HG03520 (cell line): Measurements from ENCODE around the gene IKZF3.
"Not testable (repeated sequence)": the region's sequence is repeated elsewhere in the genome, so short reads cannot be mapped to it uniquely, and the experiment has no call there.

Experiments
- ATAC-seq: cut with Tn5 transposase; IDR thresholded peaks from one replicate; pipeline ENCODE4 v1.9.1; 2021; ENCODE audit warnings: mild to moderate bottlenecking, moderate library complexity; ENCODE audit not compliant: unreplicated experiment

Gene IKZF3

DNA sequence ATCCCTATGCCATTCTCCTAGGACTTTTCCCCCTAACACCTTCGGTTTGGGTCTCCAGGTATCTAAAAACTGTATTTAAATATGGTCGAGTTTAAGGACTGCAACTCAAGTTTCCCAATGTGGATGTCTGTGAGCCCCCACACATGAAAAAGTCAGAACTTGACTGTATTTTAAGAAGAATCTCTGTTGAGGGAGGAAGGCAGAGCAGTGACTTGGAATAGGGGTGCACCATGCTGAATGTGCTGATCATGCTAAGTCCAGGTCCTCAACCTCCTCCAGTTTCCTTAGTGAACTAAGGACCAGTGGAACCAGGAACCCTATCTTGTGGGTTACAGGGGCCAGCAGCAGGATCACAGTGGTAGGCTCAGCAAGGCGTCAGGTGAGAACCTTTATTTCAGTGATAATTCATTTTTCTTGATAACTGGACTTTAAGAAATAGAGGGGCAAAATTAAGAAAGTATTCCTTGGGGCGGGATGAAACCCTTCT lies 106.9 kb downstream of the IKZF3 start:
- no peak for ATAC-seq

DNA sequence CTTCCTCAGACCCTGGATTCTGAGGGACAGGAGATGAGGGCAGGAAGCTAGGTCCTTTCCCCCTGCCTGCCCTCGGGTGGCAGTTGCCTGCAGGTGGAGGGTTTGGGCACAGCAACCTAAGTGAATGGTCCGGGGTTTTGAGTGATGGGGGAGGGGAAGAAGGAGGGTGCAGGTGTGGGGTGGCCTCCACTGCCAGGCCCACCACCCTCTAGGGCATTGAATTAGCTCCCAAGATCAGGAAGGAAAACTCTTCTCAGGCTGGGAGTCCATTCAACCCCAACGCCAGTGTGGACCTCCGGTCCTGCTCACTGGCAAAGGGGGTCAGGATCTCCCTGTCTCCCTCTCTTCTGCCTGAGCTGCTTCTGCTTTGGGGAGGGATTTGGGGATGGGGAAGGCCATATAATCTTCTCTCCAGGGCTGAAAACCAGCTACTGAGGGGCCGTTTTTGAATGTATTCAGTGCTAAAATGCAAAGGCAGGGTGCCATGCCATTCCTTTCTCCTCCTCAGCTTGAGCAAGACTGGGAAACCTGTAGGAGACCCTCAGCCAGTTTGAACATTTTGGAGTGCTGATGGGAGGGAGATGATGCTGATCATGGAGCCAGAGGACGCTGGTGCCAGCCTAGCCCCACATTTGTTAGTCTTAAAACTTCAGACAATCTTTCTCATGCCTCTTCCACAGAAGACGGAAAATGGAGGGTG lies 107.6 kb downstream of the IKZF3 start:
- no peak for ATAC-seq

DNA sequence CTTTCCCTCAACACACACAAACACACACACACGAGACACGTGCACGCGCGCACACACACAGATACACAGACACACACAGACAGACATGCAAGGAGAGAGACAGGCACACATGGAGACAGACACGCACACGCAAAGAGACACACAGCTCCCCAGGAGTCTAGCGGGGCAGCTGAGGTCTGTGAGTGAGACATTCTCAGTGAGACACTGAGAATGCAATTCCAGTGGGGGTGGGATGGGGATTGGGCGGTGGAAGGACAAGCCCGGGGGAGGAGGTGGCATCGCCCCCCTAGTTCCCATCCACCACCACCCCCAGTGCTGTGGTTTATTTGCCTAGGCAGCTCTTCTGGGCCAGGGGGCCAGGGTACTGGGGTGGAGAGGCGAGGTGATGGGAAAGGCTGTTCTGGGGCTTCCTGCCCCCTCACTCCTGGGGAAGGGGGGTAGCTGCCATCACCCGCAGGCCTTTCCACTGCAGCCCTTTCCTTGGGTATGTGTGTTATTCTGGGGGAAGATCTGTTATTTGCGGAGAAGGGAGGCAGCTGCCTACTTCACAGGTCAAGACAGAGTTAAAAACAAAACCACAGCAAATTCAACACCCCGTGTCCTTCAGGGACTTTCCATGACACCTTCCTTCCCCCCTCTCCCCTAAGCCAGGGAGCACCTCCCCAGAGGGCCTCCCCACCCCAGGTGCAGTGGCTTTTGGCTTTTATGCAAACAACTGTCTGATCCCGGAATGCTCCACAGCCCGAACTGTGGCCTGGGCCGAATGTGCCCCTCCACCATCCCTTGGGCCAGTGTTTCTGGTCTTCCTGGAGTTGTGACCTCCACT lies 108.3 kb downstream of the IKZF3 start:
- no peak for ATAC-seq

- no peak for ATAC-seq
Observed at GRCh38 chr17:39754958-39755553, 109.1 kb downstream of the IKZF3 start.

DNA sequence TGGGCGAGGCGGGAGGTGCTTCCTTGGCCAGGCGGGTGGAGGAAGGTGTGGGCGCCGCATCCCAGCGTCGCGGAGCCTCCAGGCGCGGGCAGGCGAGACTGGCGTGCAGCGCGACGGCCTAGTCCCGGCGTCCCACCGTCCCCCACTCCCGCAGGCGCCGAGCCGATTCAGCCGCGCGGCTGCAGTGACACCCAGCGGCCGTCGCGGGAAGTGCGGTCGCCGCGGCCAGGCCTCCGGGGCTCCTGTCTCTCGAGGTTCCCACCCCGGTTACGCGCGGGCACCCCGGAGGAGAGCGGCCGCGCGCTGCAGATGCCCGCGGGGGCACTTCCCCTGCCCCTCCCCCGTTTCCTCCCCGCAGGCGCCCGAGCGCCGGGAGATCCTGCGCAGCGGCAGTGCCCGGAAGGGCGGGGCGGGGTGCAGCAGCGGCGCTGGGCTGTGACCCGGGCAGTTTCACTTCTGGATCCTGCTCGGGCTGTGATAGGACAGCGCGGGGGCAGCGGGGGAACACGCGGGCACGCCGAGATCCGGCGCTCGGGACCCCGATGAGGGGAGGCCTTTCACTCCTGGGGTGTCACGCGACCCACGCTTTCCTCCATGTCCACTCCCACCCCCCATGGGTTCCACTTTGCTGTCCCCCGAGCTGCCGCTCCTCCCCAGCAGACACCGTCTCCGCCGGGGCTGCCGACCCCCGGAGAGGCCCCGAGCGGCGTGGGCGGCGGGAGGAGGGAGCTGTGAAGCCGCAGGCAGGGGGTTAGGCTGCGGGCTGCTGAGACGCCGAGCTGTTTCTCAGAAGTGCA lies 109.8 kb downstream of the IKZF3 start:
- peak; percentile 51 for ATAC-seq

GRCh38 chr17:39753514-39754160 lies 110.5 kb downstream of the IKZF3 start:
- peak; percentile 30 for ATAC-seq

DNA sequence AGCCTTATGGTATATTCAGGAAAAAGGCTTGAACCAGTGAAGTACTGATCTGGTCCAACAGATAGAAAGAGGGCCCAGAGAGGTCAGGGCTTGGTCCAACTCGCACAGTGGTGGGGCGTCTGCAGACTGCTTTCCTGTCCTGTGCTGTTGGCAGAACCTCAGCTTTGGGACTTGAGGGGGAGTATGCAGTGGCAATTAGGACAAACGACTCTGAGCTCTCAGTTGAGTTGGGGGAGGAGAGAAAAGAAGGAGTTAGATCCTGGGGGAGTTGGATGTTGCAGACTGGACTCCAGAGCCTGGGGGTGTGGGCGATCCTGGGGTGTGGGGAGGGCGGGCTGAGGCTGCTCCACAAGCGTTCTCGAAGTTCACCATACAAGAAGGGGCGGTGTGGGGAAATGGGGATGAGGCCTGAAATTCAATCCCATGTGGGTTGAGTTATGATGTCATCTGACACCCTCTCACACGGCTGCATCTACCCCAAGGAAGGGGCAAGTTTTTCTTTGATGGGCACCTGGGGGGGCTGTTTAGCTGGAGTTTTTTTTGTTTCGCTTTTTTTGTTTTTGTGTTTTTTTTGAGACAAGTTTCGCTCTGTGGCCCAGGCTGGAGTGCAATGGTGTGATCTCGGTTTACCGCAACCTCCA lies 111.8 kb downstream of the IKZF3 start:
- no peak for ATAC-seq

DNA sequence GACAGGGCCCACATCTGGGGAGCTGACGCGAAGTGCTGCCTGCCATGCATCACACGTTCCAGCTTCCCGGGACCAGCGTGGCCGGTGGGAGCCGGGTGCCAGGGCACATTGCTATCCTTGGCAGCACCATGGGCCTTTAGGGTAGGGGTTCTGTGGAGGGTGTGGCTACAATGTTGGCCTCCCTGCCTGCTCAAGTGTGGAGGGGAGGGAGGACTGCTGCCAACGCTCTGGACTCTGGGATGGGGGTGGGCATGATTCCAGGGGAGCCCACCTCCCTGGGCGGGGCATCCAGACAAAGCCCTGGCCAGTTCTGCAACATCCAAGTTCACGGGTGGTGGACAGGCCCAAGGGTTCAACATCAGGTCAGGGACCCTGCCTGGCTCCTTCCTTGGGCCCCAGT lies 112.5 kb downstream of the IKZF3 start:
- no peak for ATAC-seq

DNA sequence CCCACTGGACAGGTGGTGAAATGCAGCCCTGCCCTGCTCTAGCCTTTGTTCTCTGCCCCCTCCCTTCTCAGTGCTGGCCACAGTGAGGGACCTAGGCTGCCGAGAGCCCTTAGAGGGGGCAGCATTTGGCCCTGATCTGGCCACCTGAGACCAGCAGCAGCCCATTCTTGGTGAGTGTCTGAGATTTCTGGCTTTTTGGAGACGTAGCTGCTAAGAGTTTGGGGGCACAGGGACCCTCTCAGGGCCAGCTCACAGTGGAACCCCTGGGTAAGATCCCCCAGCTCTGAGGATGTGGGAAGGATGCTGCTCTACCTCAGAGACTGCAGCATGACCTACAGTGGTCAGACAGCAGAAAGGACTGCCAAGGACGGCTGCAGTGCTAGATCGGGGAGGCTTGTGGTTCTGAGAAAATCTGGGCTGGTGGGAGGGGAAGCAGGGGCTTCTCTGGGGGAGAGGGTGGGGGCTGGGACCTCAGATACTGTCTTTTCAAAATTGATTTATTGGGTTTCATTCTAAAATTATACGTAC lies 113.0 kb downstream of the IKZF3 start:
- no peak for ATAC-seq

DNA sequence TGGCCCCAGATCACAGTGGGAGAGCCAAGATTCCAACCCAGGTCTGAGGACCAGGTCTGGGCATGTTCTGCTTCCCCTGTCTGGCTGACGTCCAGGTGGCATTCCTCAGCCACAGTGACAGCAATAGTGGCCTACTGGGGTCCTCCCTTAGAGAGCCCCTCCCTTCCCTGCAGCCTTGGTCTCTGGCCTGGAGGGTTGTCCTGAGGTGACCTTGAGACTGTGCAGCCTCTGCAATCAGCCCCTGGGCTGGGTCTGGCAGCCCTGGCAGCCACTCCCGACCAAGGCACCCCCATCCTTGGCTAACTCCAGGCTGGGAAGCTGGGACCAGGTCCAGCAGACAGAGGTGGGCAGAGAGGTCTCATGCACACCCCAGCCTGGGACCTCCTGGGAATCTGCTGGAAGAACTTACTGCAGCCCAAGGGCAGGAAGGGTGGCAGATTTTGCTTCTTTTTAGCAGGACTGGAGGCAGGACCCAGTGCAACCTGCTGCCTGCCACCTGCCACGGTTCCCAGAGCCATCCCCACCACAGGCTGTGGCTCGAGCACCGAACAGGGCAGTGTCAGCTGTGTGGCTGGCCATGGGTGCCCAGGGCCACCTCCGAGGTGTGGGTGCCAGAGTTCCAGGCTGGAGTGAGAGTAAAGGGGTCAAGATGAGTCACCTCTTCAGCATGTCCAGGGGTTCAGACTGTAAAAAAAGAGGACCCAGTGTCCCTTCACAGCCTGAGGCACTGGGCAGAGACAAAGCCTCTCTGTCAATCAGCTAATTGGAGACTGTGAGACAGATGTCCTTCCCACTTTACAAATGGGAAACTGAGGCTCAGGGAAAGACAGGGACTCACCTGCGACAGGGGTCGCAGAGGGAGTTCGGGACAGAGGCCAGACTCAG lies 113.7 kb downstream of the IKZF3 start:
- ATAC-seq = no peak

GRCh38 chr17:39748444-39749034 lies 115.6 kb downstream of the IKZF3 start:
- ATAC-seq = not testable (repeated sequence)

DNA sequence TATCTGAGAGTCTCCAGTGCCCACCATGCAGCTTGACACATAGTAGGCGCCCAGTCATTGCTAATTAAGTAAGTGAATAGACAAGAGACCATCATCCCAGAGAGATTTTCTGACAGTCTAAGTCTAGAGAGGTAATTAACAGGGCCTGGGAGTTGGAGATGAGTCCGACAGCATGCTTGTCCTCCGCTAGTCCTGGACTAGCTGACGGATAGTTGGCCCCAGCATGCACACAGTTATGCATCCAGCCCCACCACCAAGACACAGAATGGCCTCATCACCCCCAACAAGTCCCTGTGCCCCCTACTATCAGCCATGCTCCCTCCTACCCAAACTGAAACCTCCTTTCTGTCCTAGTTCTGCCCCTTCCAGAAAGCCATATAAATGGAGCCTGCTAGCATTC lies 116.4 kb downstream of the IKZF3 start:
- no peak for ATAC-seq

GRCh38 chr17:39746145-39746461 lies 118.0 kb downstream of the IKZF3 start:
- no peak for ATAC-seq

DNA sequence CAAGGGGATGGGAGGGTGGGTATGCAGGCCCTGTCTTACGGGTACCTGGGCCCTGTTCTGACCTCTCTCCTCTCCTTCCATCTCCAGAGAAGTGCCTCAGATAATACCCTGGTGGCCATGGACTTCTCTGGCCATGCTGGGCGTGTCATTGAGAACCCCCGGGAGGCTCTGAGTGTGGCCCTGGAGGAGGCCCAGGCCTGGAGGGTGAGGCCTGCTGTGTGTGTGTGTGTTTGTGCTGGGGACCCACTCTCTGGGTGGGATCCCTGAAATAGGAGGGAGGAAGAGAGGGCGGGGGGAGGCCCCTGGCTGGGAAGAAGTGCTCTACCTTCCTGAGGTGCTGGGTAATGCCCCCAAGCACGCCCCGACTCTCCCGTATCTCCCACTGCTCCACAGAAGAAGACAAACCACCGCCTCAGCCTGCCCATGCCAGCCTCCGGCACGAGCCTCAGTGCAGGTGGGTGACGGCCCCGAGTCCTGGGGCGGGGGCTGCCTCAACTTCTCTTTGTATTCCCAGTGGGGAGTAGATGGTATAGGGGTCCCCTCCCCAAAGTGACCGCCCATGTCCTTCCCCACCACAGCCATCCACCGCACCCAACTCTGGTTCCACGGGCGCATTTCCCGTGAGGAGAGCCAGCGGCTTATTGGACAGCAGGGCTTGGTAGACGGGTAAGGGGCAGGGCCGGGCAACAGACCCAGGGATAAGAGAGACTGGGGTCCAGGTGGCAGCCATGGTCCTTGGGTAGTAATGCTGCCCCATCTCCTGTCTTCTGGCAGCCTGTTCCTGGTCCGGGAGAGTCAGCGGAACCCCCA lies 118.6 kb downstream of the IKZF3 start:
- no peak for ATAC-seq

DNA sequence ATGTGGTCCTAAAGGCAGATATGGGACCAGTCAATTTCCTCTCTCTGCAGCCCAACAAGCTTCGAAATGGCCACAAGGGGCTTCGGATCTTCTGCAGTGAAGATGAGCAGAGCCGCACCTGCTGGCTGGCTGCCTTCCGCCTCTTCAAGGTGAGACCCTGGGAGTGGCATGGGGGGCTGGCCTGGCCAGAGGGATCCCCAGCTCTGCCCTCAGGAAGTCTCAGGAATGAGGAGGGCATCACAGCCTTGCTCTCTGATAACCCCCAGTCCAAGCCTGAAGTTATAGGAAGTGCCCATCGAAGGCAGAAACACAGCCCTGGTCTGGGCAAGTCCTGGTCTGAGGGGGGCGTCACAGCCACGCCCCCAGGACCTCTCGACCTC lies 119.3 kb downstream of the IKZF3 start:
- no peak for ATAC-seq

DNA sequence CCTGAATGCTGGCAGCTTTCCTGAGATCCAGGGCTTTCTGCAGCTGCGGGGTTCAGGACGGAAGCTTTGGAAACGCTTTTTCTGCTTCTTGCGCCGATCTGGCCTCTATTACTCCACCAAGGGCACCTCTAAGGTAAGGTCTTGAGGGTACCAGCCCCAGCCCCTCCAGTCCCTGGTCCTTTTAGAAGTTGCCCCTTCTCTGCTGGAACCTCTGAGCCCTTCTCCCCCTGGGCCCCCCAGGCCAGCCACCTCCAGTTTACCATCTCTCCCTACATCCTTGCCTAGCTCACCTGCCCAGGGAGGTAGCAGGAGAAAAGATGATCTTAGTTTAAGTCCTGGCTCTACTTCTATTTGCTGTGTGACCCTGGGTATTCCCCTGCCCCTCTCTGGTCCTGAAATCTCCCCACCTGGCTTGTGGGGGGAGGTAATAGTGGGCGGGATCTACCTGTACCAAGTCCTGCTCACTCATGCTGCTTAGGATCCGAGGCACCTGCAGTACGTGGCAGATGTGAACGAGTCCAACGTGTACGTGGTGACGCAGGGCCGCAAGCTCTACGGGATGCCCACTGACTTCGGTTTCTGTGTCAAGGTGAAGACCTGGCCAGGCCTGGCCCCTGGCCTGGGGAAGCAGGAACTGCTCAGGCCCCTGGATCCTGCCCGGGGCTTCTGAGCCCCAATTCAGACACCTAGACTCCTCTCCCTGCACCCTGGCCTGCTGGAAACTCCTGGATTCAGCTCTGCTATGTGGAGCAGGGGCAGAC lies 119.9 kb downstream of the IKZF3 start:
- ATAC-seq = no peak

GRCh38 chr17:39742856-39743436 lies 121.2 kb downstream of the IKZF3 start:
- no peak for ATAC-seq
